GM23248 (cell line): ENCODE measurements around the gene EPS8.

Experiments
- EZH2 ChIP-seq: fragments of 200-600 bp; sonication (generic); IDR thresholded peaks from 2 replicates; pipeline ENCODE4 v1.6.1; 2018; ENCODE audit warnings: antibody characterized with exemption, mild to moderate bottlenecking; ENCODE audit not compliant: insufficient read depth, poor library complexity, severe bottlenecking
- EZH2phosphoT487 ChIP-seq: fragments of 200-600 bp; sonication (generic); IDR thresholded peaks from 2 replicates; pipeline ENCODE4 v1.6.1; 2018; ENCODE audit warnings: antibody characterized with exemption, moderate library complexity, mild to moderate bottlenecking, low read depth; ENCODE audit not compliant: insufficient read depth

GRCh38 chr12:15714256-15714655, 74.9 kb downstream of the EPS8 start:
- TF ChIP-seq EZH2 (no peak), EZH2phosphoT487 (no peak)
